Upper lobe of left lung (tissue), 4 donors: ENCODE results near the gene ZNF326.

Experiments
- CTCF ChIP-seq, 6 experiments: fragments of 450-650 bp in 4 of 6; fragments of 200-600 bp in 2 of 6; sonication (generic) in 2 of 6; IDR thresholded peaks; one replicate each; pipeline ENCODE4 v1.5.1; 2016 to 2019; ENCODE audit warnings: antibody characterized with exemption in 6 of 6
- POLR2AphosphoS5 ChIP-seq, 2 donors: sonication (generic); formaldehyde crosslinking; IDR thresholded peaks; one replicate each; pipeline ENCODE4 v1.5.1; 2017; ENCODE audit warnings: antibody characterized with exemption in 2 of 2

- TF ChIP-seq POLR2AphosphoS5 (IDR thresholded peaks at IDR 0.05) = no peak
- TF ChIP-seq CTCF (IDR thresholded peaks at IDR 0.05) = no peak
These were observed 44.8 kb upstream of the ZNF326 start for GRCh38 chr1:89949991-89950624.
